NT2/D1 (cell line): ENCODE results near the gene ADTRP.

Experiments
- YY1 ChIP-seq: IDR thresholded peaks from 2 replicates; pipeline ENCODE4 v1.6.1; 2011; ENCODE audit not compliant: insufficient read length, insufficient read depth
- ZNF274 ChIP-seq: IDR thresholded peaks from 2 replicates; pipeline ENCODE4 v1.6.1; 2011; ENCODE audit warnings: mild to moderate bottlenecking, low read depth, low read length

- TF ChIP-seq YY1 (no peak), ZNF274 (no peak)
These were observed 63.8 kb downstream of the ADTRP start for GRCh38 chr6:11714798-11715285.
